Measurements from ENCODE around the gene NKRF.

Gene NKRF

GRCh38 chrX:119607018-119607389 lies 780 bp upstream of the NKRF start:
- DNase-seq (ENCODE audit: low read depth): no peak

- DNase-seq (ENCODE audit: low read depth): no peak
These were observed 552 bp downstream of the NKRF start for GRCh38 chrX:119605464-119606279.

DNA sequence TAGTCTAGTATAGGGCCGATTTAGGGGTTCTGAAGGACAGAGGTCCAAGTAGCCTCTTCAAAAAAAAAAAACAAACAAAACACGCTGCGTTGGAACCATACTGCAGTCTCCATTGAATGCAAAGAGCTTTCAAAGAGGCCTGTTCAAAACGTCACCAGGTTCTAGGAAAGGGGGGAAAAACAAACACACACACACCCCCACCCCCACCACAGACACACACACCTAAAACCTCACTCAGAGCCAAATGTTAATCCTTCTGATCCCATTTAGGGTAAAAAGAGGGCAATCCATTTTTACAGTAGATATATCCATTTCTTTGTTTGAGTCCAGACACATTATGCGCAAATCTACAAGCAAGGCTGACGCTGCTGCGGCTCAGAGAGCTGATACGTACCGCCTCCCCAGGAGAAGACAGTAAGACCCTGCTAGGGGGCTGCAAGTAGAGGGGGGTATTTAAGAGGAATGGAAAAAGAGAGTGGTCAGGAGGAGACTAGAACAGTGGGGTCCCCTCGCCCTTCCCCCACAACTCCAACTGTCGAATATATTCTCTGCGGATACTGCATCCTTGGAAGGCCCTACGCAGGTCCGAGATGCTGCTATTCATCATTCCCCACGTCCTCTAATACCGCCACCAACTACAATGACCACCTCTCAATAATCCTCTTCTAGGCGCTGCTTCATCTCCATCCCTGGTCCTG lies 1.3 kb downstream of the NKRF start:
- DNase-seq (ENCODE audit: low read depth): no peak

- no peak for DNase-seq (ENCODE audit: low read depth)
These were observed 3.4 kb downstream of the NKRF start for GRCh38 chrX:119602701-119603255.

- no peak for DNase-seq (ENCODE audit: low read depth)
These were observed 16.4 kb downstream of the NKRF start for GRCh38 chrX:119589810-119590209.

- no peak for DNase-seq (ENCODE audit: low read depth)
These were observed 22.7 kb downstream of the NKRF start for GRCh38 chrX:119583431-119584059.

DNA sequence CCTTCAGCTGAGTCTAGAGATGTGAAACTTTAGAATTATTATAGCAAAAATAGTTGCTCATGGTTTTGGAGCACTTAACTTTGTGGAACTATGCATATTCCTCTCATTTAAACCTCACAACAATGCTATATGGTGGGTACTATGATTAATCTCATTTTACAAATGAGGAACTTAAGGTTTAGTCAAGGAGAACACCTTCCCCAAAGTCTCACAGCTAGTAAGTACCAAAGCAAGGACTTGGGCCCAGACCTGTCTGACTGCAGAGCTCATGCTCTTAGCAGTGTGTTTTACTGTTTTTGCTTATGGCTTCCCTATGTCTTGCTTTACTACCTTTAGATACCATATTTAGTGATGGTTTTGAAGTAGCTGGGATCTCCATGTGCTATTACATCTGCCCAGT lies 26.8 kb downstream of the NKRF start:
- no peak for DNase-seq (ENCODE audit: low read depth)

DNA sequence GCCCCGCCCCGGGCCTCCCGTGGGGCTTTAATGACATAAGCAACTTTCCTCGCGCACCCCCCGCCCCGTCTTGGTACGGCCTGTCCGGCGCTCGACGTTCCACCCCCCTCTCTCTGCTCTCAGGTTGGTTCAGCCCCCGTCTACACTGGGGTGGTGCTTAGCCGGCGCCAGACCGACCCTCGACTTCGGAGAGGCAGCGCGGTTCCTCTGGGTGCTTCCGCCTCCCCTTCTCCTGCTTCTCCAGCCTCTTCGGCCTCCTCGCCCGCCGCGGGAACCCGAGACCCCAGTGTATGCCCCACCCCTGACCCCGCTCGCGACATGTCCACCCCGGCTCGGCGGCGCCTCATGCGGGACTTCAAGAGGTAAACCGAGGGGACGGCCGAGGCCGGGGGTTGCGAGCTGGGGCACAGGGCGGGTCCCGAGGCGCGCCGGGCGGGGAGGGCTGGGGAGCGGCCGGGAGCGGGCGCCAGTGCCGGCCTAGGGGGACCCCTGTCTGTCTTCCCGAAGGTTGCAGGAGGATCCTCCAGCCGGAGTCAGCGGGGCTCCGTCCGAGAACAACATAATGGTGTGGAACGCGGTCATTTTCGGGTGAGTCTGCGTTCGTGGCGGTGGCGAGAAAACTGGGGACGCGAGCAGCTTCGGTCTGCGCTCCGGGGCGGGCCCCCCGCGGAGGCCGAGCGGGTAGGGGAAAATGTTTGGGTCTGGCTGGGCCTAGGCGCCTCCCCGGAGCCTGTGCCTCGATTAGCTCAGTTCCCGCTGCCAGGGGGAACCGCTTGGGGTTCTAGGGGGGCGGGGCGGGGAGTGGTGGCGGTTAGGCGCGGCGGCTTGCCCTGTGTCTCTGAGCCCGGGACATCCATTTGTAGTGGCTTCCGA lies 31.6 kb downstream of the NKRF start, which contains the start of gene UBE2A:
UBE2A (plus strand) TSS at position 170 of the 873 bp plus-strand sequence; CDS start at position 319, 149 bp downstream.
- DNase-seq (ENCODE audit: low read depth): peak; percentile 66

DNA sequence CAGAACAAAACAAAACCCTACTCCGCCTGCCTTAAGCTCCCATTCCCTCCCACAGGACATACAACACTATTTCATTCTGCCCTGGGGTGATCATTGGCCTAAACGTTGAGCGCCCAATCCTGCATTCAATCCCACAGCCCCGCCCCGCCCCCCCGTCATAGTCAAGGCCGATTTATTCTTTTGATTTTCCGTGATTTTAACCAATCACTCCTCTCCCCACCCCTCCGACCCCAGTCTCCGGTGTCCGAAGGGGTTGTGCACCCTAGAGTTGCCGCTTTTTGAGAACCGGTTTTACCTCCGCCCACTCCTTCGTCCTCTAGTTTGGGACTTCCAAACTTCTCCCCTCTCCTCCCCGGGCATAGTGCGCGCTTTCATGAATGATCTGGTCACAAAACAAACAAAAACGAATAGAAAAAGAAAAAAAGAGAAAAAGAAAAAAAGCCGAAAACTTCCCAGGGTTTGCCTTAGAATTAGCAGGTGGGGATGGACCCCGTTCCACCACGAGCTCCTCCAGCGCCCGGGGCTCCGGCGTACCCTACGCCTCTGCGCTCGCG lies 32.3 kb downstream of the NKRF start:
- DNase-seq (ENCODE audit: low read depth): peak; percentile 23

DNA sequence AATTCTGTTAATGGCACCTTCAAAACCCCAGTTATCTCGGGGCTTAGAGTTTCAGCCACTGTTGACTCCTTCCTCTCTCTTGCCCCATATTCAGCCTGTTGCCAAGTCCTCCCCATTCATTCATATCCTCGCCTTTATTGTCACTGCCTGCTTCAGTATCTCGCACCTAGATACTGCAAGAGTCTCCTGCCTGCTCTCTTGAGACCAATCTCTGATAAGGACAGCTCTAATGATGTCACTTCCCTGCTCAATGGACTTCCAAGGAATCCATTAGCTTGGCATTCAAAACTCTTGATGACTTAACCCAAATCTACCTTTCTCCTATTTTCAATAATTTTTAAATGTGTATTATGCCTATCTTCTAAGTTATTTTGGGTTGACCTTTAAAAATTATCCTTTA lies 33.0 kb downstream of the NKRF start:
- DNase-seq (ENCODE audit: low read depth): no peak

GRCh38 chrX:119570351-119570835 lies 35.8 kb downstream of the NKRF start:
- no peak for DNase-seq (ENCODE audit: low read depth)

- DNase-seq (ENCODE audit: low read depth): peak; percentile 77
These were observed 41.0 kb downstream of the NKRF start, which contains the start of gene STEEP1 for GRCh38 chrX:119565107-119565663. Gene STEEP1, minus strand, starts transcription at chrX:119565409. Its CDS starts 54 bp downstream, at chrX:119565355.

DNA sequence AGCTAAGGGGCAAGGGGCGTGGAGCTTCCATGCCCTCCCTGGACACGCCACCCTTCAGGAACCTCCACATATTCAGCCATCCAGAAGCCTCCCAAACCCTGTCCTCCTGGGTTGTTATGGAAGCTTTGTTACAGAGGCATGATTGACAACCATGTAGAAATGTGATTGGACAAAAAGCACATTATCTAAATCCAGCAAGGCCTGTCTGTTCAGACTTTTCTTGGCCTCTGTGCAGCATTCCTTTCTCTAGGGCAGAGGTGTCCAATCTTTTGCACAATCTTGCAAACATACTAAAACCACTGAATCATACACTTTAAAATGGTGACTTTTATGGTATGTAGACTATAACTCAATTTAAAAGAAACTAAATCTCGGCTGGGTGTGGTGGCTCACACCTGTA lies 53.7 kb downstream of the NKRF start:
- no peak for DNase-seq (ENCODE audit: low read depth)

DNA sequence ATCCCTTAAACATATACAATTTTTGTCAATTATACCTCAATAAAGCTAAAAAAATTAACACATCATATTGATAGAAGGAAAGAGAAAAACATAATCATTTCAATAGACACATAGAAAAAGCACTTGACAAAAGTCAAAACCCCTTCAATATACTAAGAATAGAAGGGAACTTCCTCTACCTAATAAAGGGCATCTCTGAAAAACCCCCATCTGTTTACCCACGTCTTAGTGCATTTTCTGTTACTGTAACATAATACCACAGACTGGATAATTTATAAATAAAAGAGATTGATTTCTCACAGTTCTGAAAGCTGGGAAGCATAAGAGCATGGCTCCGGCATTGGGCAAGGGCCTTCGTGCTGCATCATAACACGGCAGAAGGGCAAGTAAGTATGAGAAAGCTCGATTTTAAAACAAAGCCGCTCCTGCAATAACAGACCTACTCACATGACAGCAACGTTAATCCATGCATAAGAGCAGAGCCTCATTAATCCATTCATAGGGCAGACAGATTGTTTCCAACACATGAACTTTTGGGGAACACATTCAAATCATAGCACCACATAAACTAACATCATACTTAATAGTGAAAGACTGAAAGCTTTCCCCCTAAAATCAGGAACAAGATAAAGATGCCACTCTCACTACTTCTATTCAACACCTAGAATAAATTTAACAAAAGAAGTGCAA lies 56.8 kb downstream of the NKRF start:
- DNase-seq (ENCODE audit: low read depth): no peak

DNA sequence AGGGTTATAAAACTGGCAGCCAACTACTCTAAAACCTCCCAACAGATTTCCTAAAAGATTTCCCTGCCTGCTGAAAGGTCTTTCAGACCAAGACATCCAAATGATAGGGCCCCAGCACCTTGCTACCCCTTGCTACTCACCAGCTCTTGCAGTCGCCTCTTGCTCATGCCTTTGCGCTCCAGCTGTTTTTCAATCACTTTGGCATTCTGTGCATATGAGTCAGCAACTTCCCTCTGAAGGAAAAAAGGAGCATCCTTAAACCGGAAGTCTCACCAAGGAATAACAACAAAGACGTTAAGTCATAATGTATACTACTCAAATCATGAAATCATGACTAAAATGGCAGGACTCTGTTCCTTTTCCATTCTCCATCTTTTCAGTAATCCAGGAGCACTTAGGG lies 65.0 kb downstream of the NKRF start:
- DNase-seq (ENCODE audit: low read depth): no peak

DNA sequence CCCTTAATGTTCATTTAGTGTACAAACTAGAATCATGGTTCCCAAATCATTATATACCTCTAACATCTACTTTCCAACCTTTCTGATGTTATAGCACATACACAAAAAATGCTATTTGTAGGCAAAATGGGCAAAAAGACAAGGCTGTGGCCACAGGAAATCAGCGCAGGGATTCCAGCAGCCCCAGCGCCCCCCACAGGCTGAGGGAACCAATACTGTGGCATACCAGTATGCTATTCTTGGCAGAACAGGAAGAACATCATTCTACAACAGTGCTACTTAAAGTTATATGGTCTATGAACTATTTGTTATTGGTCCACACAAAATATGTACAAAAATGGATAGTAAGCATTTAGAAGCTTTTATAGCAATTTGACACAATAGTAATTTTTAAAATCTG lies 66.4 kb downstream of the NKRF start:
- no peak for DNase-seq (ENCODE audit: low read depth)

Measured in HS-27A (cell line).